ENCODE measurements around the gene TXNRD2.

Gene TXNRD2

GRCh38 chr22:19984201-19984753, 42.7 kb upstream of the TXNRD2 start:
- in situ Hi-C loops (cut with MboI; ENCODE audit: low pct_unique_long_range_greater_than_20kb, low sequenced_read_pairs, unreplicated experiment), result no loop called here
- no peak for TF ChIP-seq CTCF (IDR thresholded peaks at IDR 0.05; ENCODE audit: extremely low read depth, insufficient read depth, missing control alignments)
- DNase-seq (ENCODE audit: low spot score), result no peak

- no peak for TF ChIP-seq CTCF (IDR thresholded peaks at IDR 0.05; ENCODE audit: extremely low read depth, insufficient read depth, missing control alignments)
- no peak for DNase-seq (ENCODE audit: low spot score)
- in situ Hi-C loops (cut with MboI; ENCODE audit: low pct_unique_long_range_greater_than_20kb, low sequenced_read_pairs, unreplicated experiment), result no loop called here
Measured at GRCh38 chr22:19983741-19984140, 42.1 kb upstream of the TXNRD2 start.

- in situ Hi-C loops (cut with MboI; ENCODE audit: low pct_unique_long_range_greater_than_20kb, low sequenced_read_pairs, unreplicated experiment), result no loop called here
- TF ChIP-seq CTCF (IDR thresholded peaks at IDR 0.05; ENCODE audit: extremely low read depth, insufficient read depth, missing control alignments), result no peak
Measured at GRCh38 chr22:19982991-19983578, 41.5 kb upstream of the TXNRD2 start.

GRCh38 chr22:19981961-19982920, 40.6 kb upstream of the TXNRD2 start:
- no peak for DNase-seq (ENCODE audit: low spot score)
- no peak for TF ChIP-seq CTCF (IDR thresholded peaks at IDR 0.05; ENCODE audit: extremely low read depth, insufficient read depth, missing control alignments)
- in situ Hi-C loops (cut with MboI; ENCODE audit: low pct_unique_long_range_greater_than_20kb, low sequenced_read_pairs, unreplicated experiment), result no loop called here

More at GRCh38 chr22:19982991-19983578, 41.5 kb upstream of the TXNRD2 start:
- no peak for DNase-seq (ENCODE audit: low spot score)

GRCh38 chr22:19981171-19981960, 39.7 kb upstream of the TXNRD2 start:
- no peak for TF ChIP-seq CTCF (IDR thresholded peaks at IDR 0.05; ENCODE audit: extremely low read depth, insufficient read depth, missing control alignments)
- DNase-seq (ENCODE audit: low spot score), result no peak

GRCh38 chr22:19980766-19981165, 39.1 kb upstream of the TXNRD2 start:
- no peak for TF ChIP-seq CTCF (IDR thresholded peaks at IDR 0.05; ENCODE audit: extremely low read depth, insufficient read depth, missing control alignments)
- in situ Hi-C loops (cut with MboI; ENCODE audit: low pct_unique_long_range_greater_than_20kb, low sequenced_read_pairs, unreplicated experiment), result no loop called here

More at GRCh38 chr22:19981171-19981960, 39.7 kb upstream of the TXNRD2 start:
- in situ Hi-C loops (cut with MboI; ENCODE audit: low pct_unique_long_range_greater_than_20kb, low sequenced_read_pairs, unreplicated experiment), result no loop called here

More at GRCh38 chr22:19980766-19981165, 39.1 kb upstream of the TXNRD2 start:
- no peak for DNase-seq (ENCODE audit: low spot score)
